Effector CD4-positive, alpha-beta T cell (primary cell): ENCODE data around the gene UPF1.

ENCODE experiments used
- DNase-seq: peaks from one replicate; pipeline ENCODE4 v3.0.0-alpha.2; 2020

The UPF1 gene

GRCh38 chr19:18858906-18859646 is 27.3 kb downstream of the UPF1 start:
- no peak for DNase-seq

GRCh38 chr19:18859676-18860301 is 28.0 kb downstream of the UPF1 start:
- no peak for DNase-seq

GRCh38 chr19:18860302-18860700 is 28.5 kb downstream of the UPF1 start:
- no peak for DNase-seq

GRCh38 chr19:18860725-18861124 is 29.0 kb downstream of the UPF1 start:
- no peak for DNase-seq

GRCh38 chr19:18861235-18861634 is 29.5 kb downstream of the UPF1 start:
- no peak for DNase-seq

GRCh38 chr19:18861917-18862316 is 30.2 kb downstream of the UPF1 start:
- DNase-seq: no peak

GRCh38 chr19:18862976-18863842 is 31.4 kb downstream of the UPF1 start:
- no peak for DNase-seq

- no peak for DNase-seq
Measured at GRCh38 chr19:18863843-18864362, 32.1 kb downstream of the UPF1 start.

GRCh38 chr19:18865106-18865972 is 33.6 kb downstream of the UPF1 start:
- DNase-seq: no peak

GRCh38 chr19:18865973-18866799 is 34.4 kb downstream of the UPF1 start:
- DNase-seq: peak; percentile 49

GRCh38 chr19:18866800-18867123 is 35.0 kb downstream of the UPF1 start:
- DNase-seq: no peak

GRCh38 chr19:18867199-18867598 is 35.4 kb downstream of the UPF1 start:
- DNase-seq: no peak

- no peak for DNase-seq
Measured at GRCh38 chr19:18867751-18868150, 36.0 kb downstream of the UPF1 start.

GRCh38 chr19:18868380-18869022 is 36.7 kb downstream of the UPF1 start:
- no peak for DNase-seq

GRCh38 chr19:18869023-18869618 is 37.4 kb downstream of the UPF1 start:
- DNase-seq: no peak

- DNase-seq: no peak
Measured at GRCh38 chr19:18869781-18870530, 38.2 kb downstream of the UPF1 start.

GRCh38 chr19:18870531-18871172 is 38.9 kb downstream of the UPF1 start:
- no peak for DNase-seq

GRCh38 chr19:18871543-18871942 is 39.8 kb downstream of the UPF1 start:
- no peak for DNase-seq

GRCh38 chr19:18875726-18876125 is 44.0 kb downstream of the UPF1 start:
- DNase-seq: no peak
